ENCODE results near the gene OR10J5.
"Not testable (repeated sequence)": the region's sequence is repeated elsewhere in the genome, so short reads cannot be mapped to it uniquely, and the experiment has no call there.

Gene OR10J5, protein sequence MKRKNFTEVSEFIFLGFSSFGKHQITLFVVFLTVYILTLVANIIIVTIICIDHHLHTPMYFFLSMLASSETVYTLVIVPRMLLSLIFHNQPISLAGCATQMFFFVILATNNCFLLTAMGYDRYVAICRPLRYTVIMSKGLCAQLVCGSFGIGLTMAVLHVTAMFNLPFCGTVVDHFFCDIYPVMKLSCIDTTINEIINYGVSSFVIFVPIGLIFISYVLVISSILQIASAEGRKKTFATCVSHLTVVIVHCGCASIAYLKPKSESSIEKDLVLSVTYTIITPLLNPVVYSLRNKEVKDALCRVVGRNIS

DNA sequence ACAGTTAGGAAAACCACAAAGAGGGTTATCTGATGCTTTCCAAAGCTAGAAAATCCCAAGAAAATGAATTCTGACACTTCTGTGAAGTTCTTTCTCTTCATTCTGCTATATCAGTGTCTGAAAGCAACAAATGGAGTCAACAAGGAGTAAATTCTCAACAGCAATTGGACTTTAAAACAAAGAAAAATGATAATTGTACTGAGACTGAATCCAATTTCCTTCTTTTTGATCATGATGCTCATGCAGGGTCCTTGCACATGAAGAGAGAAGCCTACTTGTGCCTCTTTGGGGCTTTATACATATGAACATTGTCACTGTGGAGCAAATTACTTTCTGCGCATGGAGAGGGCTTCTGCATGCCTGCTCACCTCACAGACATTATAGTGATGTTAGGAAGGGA is at the start of gene OR10J5:
Gene OR10J5, minus strand, starts transcription at position 101 of the 400 bp plus-strand sequence. Its CDS starts 0 bp downstream, at position 101.
- Mint-ChIP-seq H3K27ac (no peak within 1 kb of the TSS), H3K9me3 (no peaks in the 10 kb centered on the region), H3K36me3 (ENCODE audit: low read depth) (no peaks in the 10 kb centered on the region), H3K4me3 (no peak within 1 kb of the TSS), H3K27me3 (ENCODE audit: low read depth) (no peaks in the 10 kb centered on the region), H3K4me1 (ENCODE audit: low read depth) (no peaks in the 10 kb centered on the region)

DNA sequence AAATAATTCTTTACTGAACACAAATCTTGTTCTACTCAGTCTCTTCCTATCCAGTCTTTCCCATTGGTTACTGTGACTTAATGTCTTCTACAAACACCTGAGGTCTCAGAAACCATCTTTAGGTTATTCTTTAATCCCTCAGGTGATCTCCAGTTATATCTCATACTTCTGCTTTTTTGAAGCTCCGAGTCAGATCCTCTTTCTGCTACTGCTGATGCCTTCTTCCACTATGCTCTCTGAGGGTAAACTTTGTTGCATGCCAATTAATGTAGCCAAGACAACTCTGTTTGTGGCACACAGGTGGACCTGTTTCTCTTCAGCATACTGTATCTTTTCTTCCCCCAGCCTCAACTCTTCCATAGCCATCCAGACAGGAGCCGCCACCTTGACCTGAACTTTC is 48.7 kb upstream of the OR10J5 start:
- Mint-ChIP-seq H3K27me3 (ENCODE audit: low read depth) (no peaks in the 10 kb centered on the region), H3K4me3 (no peak overlapping the region), H3K4me1 (ENCODE audit: low read depth) (no peaks in the 10 kb centered on the region), H3K27ac (no peak overlapping the region), H3K9me3 (no peaks in the 10 kb centered on the region), H3K36me3 (ENCODE audit: low read depth) (no peaks in the 10 kb centered on the region)

DNA sequence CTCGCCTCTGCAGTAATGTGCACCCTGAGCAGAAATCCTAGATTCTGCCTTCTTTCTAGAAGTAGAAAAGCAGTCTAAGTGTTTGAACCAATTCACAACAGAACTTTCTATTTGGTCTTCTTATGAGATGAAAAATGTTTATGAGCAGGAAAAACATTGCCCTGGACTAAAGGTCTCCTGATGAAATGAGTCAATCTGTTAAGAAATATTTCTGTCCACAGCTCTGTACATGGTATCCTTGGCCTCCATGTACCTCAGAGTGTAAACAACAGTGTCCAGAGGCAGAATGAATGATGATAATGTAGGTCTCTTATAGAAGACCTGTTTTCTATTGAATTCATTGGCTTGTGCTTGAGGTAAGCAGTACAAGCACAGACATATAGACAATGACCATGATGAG is 45.6 kb upstream of the OR10J5 start:
- Mint-ChIP-seq H3K27me3 (ENCODE audit: low read depth) (no peaks in the 10 kb centered on the region), H3K27ac (no peak overlapping the region), H3K9me3 (no peaks in the 10 kb centered on the region), H3K4me1 (ENCODE audit: low read depth) (no peaks in the 10 kb centered on the region), H3K4me3 (no peak overlapping the region), H3K36me3 (ENCODE audit: low read depth) (no peaks in the 10 kb centered on the region)

DNA sequence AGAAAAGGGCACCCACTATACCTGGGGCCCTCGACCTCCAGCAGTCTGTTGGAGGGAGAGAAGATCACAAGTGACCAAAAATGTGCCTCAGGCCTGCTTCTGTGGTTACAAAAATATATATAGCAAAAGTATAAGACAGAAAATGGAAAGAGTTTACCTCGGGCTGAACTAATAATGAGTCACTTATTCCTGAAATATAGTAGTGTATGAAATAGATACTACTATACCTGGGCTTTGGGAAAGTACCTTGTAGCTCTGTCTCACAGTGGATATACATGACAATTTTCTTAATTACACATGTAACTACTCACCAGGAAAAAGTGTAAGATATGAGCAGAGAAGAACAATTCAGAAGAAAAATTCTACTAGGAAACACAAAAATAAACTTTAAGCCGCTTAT is 44.5 kb upstream of the OR10J5 start:
- Mint-ChIP-seq H3K36me3 (ENCODE audit: low read depth) (no peaks in the 10 kb centered on the region), H3K27me3 (ENCODE audit: low read depth) (no peaks in the 10 kb centered on the region), H3K4me1 (ENCODE audit: low read depth) (no peaks in the 10 kb centered on the region), H3K9me3 (no peaks in the 10 kb centered on the region), H3K4me3 (no peak overlapping the region), H3K27ac (no peak overlapping the region)

DNA sequence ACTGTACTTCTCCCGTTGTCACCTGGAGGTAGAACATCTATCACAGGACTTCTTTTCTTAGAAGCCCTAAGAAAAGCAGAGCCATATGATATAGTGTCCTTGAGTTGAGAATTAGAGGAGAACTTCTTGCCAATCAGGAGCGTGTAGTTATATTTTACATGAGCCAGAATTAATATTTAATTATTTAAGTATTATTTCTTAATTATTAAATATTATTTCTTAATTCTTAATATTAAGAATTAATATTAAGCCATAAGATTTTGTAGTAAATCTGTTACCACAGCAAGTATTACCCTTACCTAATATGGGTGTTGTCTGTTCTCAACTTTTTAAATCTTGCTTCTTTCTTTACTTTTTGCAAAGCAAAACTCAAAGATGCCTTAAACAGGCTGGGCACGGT is 41.6 kb upstream of the OR10J5 start:
- H3K36me3 Mint-ChIP-seq (ENCODE audit: low read depth), result no peaks in the 10 kb centered on the region
- no peak overlapping the region for H3K27ac Mint-ChIP-seq
- H3K9me3 Mint-ChIP-seq, result no peaks in the 10 kb centered on the region
- no peak overlapping the region for H3K4me3 Mint-ChIP-seq
- H3K4me1 Mint-ChIP-seq (ENCODE audit: low read depth), result no peaks in the 10 kb centered on the region
- no peaks in the 10 kb centered on the region for H3K27me3 Mint-ChIP-seq (ENCODE audit: low read depth)

DNA sequence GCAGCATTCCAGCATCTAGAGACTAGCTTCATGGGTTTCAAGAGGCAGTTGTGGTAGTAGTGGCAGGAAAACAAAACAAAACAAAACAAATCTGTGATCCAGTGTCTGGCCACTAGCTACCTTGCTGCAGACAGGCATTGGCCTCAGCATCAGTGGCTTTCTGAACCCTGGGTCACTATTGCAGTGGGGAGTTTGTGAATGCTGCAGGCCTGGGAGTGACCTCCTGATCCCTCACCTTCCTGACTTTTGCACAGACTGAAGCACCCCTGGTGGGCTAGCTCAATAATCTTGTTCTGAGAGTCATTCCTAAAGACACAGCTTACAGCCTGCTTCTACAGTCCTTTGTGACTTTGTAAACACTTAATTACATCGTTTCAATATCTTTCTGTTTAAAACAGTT is 26.9 kb upstream of the OR10J5 start:
- no peaks in the 10 kb centered on the region for H3K4me1 Mint-ChIP-seq (ENCODE audit: low read depth)
- no peaks in the 10 kb centered on the region for H3K36me3 Mint-ChIP-seq (ENCODE audit: low read depth)
- H3K4me3 Mint-ChIP-seq, result no peak overlapping the region
- H3K9me3 Mint-ChIP-seq, result no peaks in the 10 kb centered on the region
- no peak overlapping the region for H3K27ac Mint-ChIP-seq
- H3K27me3 Mint-ChIP-seq (ENCODE audit: low read depth), result no peaks in the 10 kb centered on the region

DNA sequence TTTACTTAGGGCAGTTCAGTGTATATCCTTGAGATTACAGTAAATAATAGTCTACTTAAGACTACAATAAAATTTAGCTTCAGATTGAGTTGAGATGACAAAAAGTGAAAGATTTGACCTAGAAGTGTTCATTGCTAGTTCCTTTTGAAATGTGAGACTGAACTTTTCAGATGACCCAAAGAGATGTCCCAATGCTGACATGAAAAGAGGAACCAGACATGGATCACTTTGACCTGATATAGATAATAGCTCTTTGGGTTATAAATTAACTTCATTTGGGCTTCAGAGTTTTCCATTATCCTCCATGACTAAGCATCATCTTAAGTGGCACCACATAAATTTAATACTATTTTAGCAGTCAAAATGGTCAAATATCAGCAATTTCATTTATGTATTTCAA is 25.7 kb upstream of the OR10J5 start:
- no peak overlapping the region for H3K4me3 Mint-ChIP-seq
- no peak overlapping the region for H3K27ac Mint-ChIP-seq
- H3K27me3 Mint-ChIP-seq (ENCODE audit: low read depth), result no peaks in the 10 kb centered on the region
- H3K9me3 Mint-ChIP-seq, result no peaks in the 10 kb centered on the region
- H3K4me1 Mint-ChIP-seq (ENCODE audit: low read depth), result no peaks in the 10 kb centered on the region
- no peaks in the 10 kb centered on the region for H3K36me3 Mint-ChIP-seq (ENCODE audit: low read depth)

DNA sequence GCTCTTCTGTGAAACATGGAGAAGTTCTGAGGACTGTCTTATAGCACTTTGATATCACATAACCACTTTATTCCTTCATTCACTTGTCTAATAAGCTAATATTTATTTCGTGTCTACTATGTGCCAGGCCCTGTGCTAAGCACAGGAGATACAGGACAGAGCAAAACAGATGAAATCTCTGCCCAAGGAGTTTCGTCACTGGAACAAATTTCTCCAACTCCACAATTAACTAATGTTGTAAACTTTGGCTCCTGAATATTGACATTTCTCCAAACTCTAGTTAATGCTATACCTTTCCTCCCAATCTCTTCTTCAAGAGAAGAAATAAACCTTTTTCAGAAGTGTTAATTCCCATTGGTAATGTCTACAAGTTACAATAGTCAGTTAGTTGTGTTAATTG is 24.8 kb upstream of the OR10J5 start:
- no peaks in the 10 kb centered on the region for H3K9me3 Mint-ChIP-seq
- H3K27ac Mint-ChIP-seq, result no peak overlapping the region
- H3K4me3 Mint-ChIP-seq, result no peak overlapping the region
- H3K27me3 Mint-ChIP-seq (ENCODE audit: low read depth), result no peaks in the 10 kb centered on the region
- H3K36me3 Mint-ChIP-seq (ENCODE audit: low read depth), result no peaks in the 10 kb centered on the region
- H3K4me1 Mint-ChIP-seq (ENCODE audit: low read depth), result no peaks in the 10 kb centered on the region

DNA sequence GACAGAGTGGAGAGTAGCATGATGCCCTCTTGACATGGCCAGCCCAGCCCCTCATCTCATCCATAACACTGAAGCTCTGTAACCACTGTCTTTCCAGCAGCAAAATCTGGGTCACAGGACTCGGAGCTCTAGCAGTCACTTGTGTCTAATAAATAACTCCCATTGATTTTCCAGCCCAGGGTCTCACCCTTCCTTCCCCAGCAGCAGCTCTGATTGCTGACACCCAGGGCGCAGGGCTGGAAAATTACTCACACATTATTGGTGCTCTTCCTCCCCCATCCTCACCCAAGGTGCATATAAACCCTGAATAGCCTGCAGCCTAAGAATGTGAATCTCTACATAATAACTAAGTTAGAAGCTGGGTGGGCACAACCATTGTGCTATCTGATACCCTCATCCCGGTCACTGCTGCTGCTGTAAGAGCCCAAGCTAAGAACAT is 21.1 kb upstream of the OR10J5 start:
- Mint-ChIP-seq H3K4me1 (ENCODE audit: low read depth) (no peaks in the 10 kb centered on the region), H3K27me3 (ENCODE audit: low read depth) (no peaks in the 10 kb centered on the region), H3K4me3 (no peak overlapping the region), H3K36me3 (ENCODE audit: low read depth) (no peaks in the 10 kb centered on the region), H3K9me3 (no peaks in the 10 kb centered on the region), H3K27ac (no peak overlapping the region)

DNA sequence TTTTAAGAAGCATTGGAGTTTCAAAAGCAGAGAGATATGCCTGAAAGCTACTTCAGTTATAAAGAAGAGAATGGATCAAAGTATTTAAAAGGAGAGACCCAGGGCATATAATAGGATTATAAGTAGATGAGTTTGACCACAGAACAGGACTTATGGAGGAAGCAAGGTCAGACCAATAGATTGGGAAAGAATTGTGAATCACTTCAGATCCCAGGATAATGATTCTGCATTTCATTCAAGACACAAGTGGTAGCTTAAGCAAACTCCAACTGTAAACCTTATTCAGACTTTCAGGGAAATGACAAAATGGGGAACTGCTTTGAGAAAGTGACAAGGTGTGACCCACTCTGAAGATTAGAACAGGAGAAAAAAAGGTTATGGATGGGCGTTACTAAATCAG is 18.9 kb upstream of the OR10J5 start:
- Mint-ChIP-seq H3K27me3 (ENCODE audit: low read depth) (no peaks in the 10 kb centered on the region), H3K9me3 (no peaks in the 10 kb centered on the region), H3K4me1 (ENCODE audit: low read depth) (no peaks in the 10 kb centered on the region), H3K4me3 (no peak overlapping the region), H3K27ac (no peak overlapping the region), H3K36me3 (ENCODE audit: low read depth) (no peaks in the 10 kb centered on the region)

DNA sequence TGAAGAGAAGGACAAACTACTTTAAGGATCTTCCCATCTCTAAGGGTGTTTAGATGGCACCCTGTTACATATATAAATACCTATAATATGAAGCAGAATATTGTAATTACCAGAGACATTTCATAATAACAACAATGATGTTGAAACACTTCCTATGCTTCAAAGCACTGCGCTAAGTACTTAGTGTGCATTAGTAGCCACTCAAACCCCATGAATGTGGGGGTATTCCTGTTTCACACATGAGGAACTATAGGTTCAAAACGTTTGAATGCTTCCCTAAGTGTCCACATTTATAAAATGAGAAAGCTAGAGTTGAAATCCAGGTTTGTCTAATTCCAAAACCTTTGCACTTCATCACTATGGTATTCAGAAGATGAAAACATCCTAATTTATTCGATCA is 18.5 kb upstream of the OR10J5 start:
- H3K36me3 Mint-ChIP-seq (ENCODE audit: low read depth), result no peaks in the 10 kb centered on the region
- no peaks in the 10 kb centered on the region for H3K27me3 Mint-ChIP-seq (ENCODE audit: low read depth)
- no peaks in the 10 kb centered on the region for H3K9me3 Mint-ChIP-seq
- H3K4me1 Mint-ChIP-seq (ENCODE audit: low read depth), result no peaks in the 10 kb centered on the region
- no peak overlapping the region for H3K4me3 Mint-ChIP-seq
- H3K27ac Mint-ChIP-seq, result no peak overlapping the region

DNA sequence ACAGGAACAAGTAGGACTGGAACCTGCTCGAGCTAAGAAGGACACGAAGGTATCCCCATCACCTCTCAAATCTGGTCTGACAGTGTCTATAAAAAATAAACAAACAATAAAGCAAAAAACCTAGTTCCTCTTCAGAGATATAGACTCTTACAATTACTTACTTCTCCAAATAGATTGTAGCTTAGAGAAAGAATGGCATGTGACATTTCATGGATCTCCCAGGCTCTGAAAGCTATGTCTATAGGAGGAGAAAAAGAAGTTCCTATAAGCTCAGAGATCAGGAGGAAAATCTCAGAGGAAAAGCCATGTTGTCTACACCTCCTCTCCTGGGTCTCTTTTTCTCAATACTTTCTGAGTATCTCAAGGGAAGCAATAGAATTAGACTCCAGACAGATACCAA is 12.3 kb upstream of the OR10J5 start:
- no peaks in the 10 kb centered on the region for H3K27me3 Mint-ChIP-seq (ENCODE audit: low read depth)
- no peaks in the 10 kb centered on the region for H3K4me1 Mint-ChIP-seq (ENCODE audit: low read depth)
- no peaks in the 10 kb centered on the region for H3K9me3 Mint-ChIP-seq

DNA sequence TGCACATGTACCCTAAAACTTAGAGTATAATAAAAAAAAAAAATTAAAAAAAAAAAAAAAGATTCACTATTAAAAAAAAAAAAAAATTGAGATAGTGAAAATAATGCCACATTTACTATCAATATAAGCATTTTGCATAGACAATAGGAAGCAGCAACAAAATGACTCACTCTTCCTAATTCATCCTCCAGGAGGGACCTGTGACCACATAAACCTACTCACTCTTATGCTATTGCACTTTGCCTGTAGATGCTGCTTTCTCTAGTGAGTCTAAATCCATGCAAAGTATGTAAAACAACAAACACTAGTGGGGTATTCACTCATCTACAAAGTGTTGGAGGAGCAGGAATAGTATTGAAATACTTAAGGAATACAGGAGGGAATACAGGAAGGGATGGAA is 2.9 kb downstream of the OR10J5 start:
- Mint-ChIP-seq H3K9me3 (peaks cover 3% of the 10 kb centered on the region), H3K27ac (no peak overlapping the region), H3K27me3 (ENCODE audit: low read depth) (no peaks in the 10 kb centered on the region), H3K4me3 (no peak overlapping the region), H3K36me3 (ENCODE audit: low read depth) (no peaks in the 10 kb centered on the region), H3K4me1 (ENCODE audit: low read depth) (no peaks in the 10 kb centered on the region)

More for the DNA sequence above, 12.3 kb upstream of the OR10J5 start:
- no peak overlapping the region for H3K4me3 Mint-ChIP-seq
- H3K36me3 Mint-ChIP-seq (ENCODE audit: low read depth), result no peaks in the 10 kb centered on the region
- no peak overlapping the region for H3K27ac Mint-ChIP-seq

DNA sequence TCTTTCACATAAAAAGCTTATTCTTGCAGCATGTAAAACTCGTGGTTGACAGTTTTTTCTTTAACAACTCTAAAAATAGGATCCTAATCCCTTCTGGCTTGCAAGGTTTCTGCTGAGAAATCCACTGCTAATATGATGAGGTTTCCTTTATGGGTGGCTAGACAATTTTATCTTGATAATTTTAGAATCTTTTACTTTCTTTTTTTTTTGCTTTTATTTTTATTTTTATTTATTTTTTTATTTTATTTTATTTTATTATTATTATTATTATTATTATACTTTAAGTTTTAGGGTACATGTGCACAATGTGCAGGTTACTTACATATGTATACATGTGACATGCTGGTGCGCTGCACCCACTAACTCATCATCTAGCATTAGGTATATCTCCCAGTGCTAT is 11.0 kb downstream of the OR10J5 start:
- not testable (repeated sequence) for H3K27ac Mint-ChIP-seq; H3K4me1 Mint-ChIP-seq (ENCODE audit: low read depth); H3K4me3 Mint-ChIP-seq; H3K9me3 Mint-ChIP-seq; H3K27me3 Mint-ChIP-seq (ENCODE audit: low read depth); H3K36me3 Mint-ChIP-seq (ENCODE audit: low read depth)

DNA sequence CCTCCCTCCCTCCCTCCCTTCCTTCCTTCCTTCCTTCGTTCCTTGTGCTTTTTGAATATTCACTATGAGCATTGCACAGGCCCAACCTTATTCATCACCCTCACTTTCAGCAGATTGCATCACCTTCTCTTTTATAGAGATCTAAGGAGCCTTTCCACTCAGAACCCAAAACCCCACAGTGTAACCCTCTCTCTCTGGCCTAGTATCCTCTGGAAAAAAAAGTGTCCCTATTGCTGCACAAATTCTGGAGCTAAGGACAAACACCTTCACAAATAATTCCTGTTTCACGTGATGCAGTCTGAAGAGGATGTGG is 25.6 kb downstream of the OR10J5 start:
- H3K36me3 Mint-ChIP-seq (ENCODE audit: low read depth), result no peaks in the 10 kb centered on the region
- peaks cover 11% of the 10 kb centered on the region for H3K9me3 Mint-ChIP-seq
- H3K27me3 Mint-ChIP-seq (ENCODE audit: low read depth), result no peaks in the 10 kb centered on the region
- no peak overlapping the region for H3K27ac Mint-ChIP-seq
- no peaks in the 10 kb centered on the region for H3K4me1 Mint-ChIP-seq (ENCODE audit: low read depth)
- H3K4me3 Mint-ChIP-seq, result no peak overlapping the region
